ENCODE measurements around the gene ZNF169.

DNA sequence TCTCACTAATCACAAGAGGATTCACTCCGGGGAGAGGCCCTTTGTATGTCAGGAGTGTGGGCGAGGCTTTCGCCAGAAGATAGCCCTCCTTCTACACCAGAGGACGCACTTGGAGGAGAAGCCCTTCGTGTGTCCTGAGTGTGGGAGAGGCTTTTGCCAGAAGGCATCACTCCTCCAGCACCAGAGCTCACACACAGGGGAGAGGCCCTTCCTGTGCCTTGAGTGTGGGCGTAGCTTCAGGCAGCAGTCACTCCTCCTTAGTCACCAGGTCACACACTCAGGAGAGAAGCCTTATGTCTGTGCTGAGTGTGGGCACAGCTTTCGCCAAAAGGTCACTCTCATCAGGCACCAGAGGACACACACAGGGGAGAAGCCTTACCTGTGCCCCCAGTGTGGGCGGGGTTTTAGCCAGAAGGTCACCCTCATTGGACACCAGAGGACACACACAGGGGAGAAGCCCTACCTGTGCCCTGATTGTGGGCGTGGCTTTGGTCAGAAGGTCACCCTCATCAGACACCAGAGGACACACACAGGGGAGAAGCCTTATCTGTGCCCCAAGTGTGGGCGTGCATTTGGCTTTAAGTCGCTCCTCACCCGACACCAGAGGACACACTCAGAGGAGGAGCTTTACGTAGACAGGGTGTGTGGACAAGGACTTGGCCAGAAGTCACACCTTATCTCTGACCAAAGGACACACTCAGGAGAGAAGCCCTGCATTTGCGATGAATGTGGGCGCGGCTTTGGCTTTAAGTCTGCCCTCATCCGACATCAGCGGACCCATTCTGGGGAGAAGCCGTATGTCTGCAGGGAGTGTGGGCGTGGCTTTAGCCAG lies 41.6 kb downstream of the ZNF169 start:
- TF ChIP-seq, protein P1, sequence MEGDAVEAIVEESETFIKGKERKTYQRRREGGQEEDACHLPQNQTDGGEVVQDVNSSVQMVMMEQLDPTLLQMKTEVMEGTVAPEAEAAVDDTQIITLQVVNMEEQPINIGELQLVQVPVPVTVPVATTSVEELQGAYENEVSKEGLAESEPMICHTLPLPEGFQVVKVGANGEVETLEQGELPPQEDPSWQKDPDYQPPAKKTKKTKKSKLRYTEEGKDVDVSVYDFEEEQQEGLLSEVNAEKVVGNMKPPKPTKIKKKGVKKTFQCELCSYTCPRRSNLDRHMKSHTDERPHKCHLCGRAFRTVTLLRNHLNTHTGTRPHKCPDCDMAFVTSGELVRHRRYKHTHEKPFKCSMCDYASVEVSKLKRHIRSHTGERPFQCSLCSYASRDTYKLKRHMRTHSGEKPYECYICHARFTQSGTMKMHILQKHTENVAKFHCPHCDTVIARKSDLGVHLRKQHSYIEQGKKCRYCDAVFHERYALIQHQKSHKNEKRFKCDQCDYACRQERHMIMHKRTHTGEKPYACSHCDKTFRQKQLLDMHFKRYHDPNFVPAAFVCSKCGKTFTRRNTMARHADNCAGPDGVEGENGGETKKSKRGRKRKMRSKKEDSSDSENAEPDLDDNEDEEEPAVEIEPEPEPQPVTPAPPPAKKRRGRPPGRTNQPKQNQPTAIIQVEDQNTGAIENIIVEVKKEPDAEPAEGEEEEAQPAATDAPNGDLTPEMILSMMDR (IDR thresholded peaks at IDR 0.05) = no peak
- TF ChIP-seq POLR2A (IDR thresholded peaks at IDR 0.05) = no peak
- TF ChIP-seq POLR2AphosphoS5 (IDR thresholded peaks at IDR 0.05; ENCODE audit: insufficient read depth in 1 of 2, low read depth in 1 of 2) = no peak

Measured in vagina (tissue), 2 donors.